HepG2 (cell line): ENCODE data around the gene ZSCAN31. TPM values are rescaled to one million over a fixed set of nuclear protein-coding genes. Genes with fewer than 3 reads are reported as not detected.

ENCODE experiments used
- ATAC-seq: fragments of 200-7000 bp; cut with Tn5 transposase; 3 replicates; pipeline ENCODE4 v1.9.1; 2020; ENCODE audit warnings: mild to moderate bottlenecking, moderate library complexity
- BruUV-seq: library from RNA; stranded (reverse); fragments of 400-500 nt; replicated peaks from 2 replicates; lab custom pipeline; 2021; lab: Mats Ljungman, UMichigan
- CTCF ChIA-PET: fragments of 300-600 bp; formaldehyde crosslinking; extraction: SDS; loops from one replicate; lab custom pipeline; 2021; ENCODE audit warnings: low total read pairs, inconsistent platforms, low intra/inter-chr PET ratio; lab: Yijun Ruan, JAX
- POLR2A ChIA-PET: fragments of 350-600 bp; sonication (Branson Sonifier 250); formaldehyde crosslinking; loops from one replicate; lab custom pipeline; 2020; ENCODE audit warnings: antibody characterized with exemption, inconsistent platforms; lab: Yijun Ruan, JAX
- DNase-seq: peaks from one replicate; pipeline ENCODE4 v3.0.0-alpha.2; 2015; ENCODE audit warnings: low spot score
- FAIRE-seq: peaks from 3 replicates; lab custom pipeline; 2011; peaks lifted over from hg19 to GRCh38; lab: Jason Lieb, UNC
- H2AFZ ChIP-seq: one replicate; pipeline ENCODE4 v1.6.1; 2011; ENCODE audit warnings: low read length, inconsistent platforms
- H3K27ac ChIP-seq: fragments of 300-600 bp; 3 replicates; pipeline ENCODE4 v1.8.0; 2011; ENCODE audit warnings: mixed run types, mild to moderate bottlenecking, mixed read lengths, low read length, inconsistent platforms; ENCODE audit not compliant: insufficient read depth; ENCODE audit errors: extremely low read length
- H3K27me3 ChIP-seq, 2 experiments: fragments of 200-600 bp in 1 of 2; 2 replicates in 1 of 2; 3 replicates in 1 of 2; pipeline versions ENCODE4 v1.6.0 to v1.8.0; 2011; ENCODE audit warnings: low read length in 2 of 2, mild to moderate bottlenecking in 2 of 2, moderate library complexity in 2 of 2, inconsistent platforms in 1 of 2; ENCODE audit not compliant: insufficient read depth in 2 of 2, control insufficient read depth in 1 of 2
- H3K36me3 ChIP-seq, 2 experiments: fragments of 200-600 bp in 1 of 2; replicated peaks in 1 of 2; 2 replicates in 1 of 2; 3 replicates in 1 of 2; pipeline versions ENCODE4 v1.5.1 to v1.8.0; 2011; ENCODE audit warnings: low read length in 2 of 2, inconsistent platforms in 1 of 2; ENCODE audit not compliant: insufficient read depth in 2 of 2, control insufficient read depth in 1 of 2
- H3K4me1 ChIP-seq: 2 replicates; pipeline ENCODE4 v1.5.1; 2012; ENCODE audit warnings: low read length, inconsistent platforms; ENCODE audit not compliant: insufficient read depth
- H3K4me2 ChIP-seq: 2 replicates; pipeline ENCODE4 v1.6.0; 2011; ENCODE audit warnings: low read depth, low read length, inconsistent platforms
- H3K4me3 ChIP-seq, 3 experiments: fragments of 200-600 bp in 1 of 3; sonication (generic), shearing (Covaris generic) in 1 of 3; replicated peaks in 1 of 3; 2 replicates each; pipeline ENCODE4 v1.5.1; 2011 to 2016; ENCODE audit warnings: low read length in 3 of 3, inconsistent platforms in 2 of 3, low read depth in 2 of 3, mild to moderate bottlenecking in 2 of 3, control low read depth in 1 of 3, mixed read lengths in 1 of 3; ENCODE audit not compliant: insufficient read depth in 1 of 3
- H3K79me2 ChIP-seq: one replicate; pipeline ENCODE4 v1.6.1; 2011; ENCODE audit warnings: low read length, inconsistent platforms; ENCODE audit not compliant: insufficient read depth
- H3K9ac ChIP-seq: 2 replicates; pipeline ENCODE4 v1.6.0; 2011; ENCODE audit warnings: mild to moderate bottlenecking, low read depth, low read length, inconsistent platforms; ENCODE audit not compliant: insufficient read depth
- H3K9me3 ChIP-seq: 2 replicates; pipeline ENCODE4 v1.5.1; 2012; ENCODE audit warnings: mild to moderate bottlenecking, low read length
- H4K20me1 ChIP-seq: 2 replicates; pipeline ENCODE4 v1.6.0; 2011; ENCODE audit warnings: inconsistent platforms, mild to moderate bottlenecking, low read length, moderate library complexity; ENCODE audit not compliant: insufficient read depth
- FOXK1 ChIP-seq: sonication (generic); formaldehyde crosslinking; IDR thresholded peaks from 2 replicates; pipeline ENCODE4 v1.4.0; 2020; ENCODE audit warnings: low read depth, missing genetic modification reagents, borderline replicate concordance
- HOMEZ ChIP-seq: IDR thresholded peaks from 2 replicates; pipeline ENCODE4 v1.6.1; 2016; ENCODE audit warnings: low read depth
- PHB2 ChIP-seq: fragments of 450-650 bp; IDR thresholded peaks from 2 replicates; pipeline ENCODE4 v1.6.1; 2018; ENCODE audit not compliant: partially characterized antibody
- PHF20 ChIP-seq: sonication (generic); formaldehyde crosslinking; IDR thresholded peaks from 2 replicates; pipeline ENCODE4 v1.5.0; 2020; ENCODE audit warnings: mild to moderate bottlenecking, missing genetic modification reagents
- POGK ChIP-seq: sonication (generic); formaldehyde crosslinking; conservative IDR thresholded peaks from 2 replicates; pipeline ENCODE4 v1.8.0; 2022; ENCODE audit warnings: mild to moderate bottlenecking, moderate library complexity, missing genetic modification reagents
- SP1 ChIP-seq, 2 experiments: fragments of 450-650 bp in 1 of 2; sonication (generic) in 1 of 2; formaldehyde crosslinking in 1 of 2; IDR thresholded peaks; 2 replicates each; pipeline versions ENCODE4 v1.4.0 to v1.6.1; 2016 to 2020; ENCODE audit warnings: missing genetic modification reagents in 1 of 2
- ZBTB8A ChIP-seq: sonication (generic); formaldehyde crosslinking; IDR thresholded peaks from 2 replicates; pipeline ENCODE4 v1.4.0; 2020; ENCODE audit warnings: mild to moderate bottlenecking, low read depth, missing genetic modification reagents, borderline replicate concordance
- WGBS: methylation state at CpG from one replicate; pipeline ENCODE4 v1.1.6; 2017; ENCODE audit warnings: low lambda C conversion rate; 5-methylcytosine and 5-hydroxymethylcytosine counted together
- in situ Hi-C: cut with HindIII; loops from 2 replicates; pipeline ENCODE4 v1.10.0; 2017; ENCODE audit warnings: low pct_unique_long_range_greater_than_20kb; ENCODE audit not compliant: extremely low pct_ligation_motif_present
- intact Hi-C: fragments of 100-400 bp; cut with micrococcal nuclease; formaldehyde crosslinking; loops from one replicate; pipeline ENCODE4 v1.10.0; 2022; ENCODE audit not compliant: unreplicated experiment
- polyA plus RNA-seq, 8 experiments: library from polyadenylated mRNA; depleted of rRNA in 3 of 8; stranded (reverse) in 7 of 8; unstranded in 1 of 8; fragments of >200 nt; fragmentation: Illumina TruSeq in 4 of 8; extraction: Trizol in 4 of 8; gene quantifications; 2 replicates each; pipeline versions ENCODE4 v1.2.1 to v1.2.3, GENCODE V29; 2011 to 2016; ENCODE audit warnings: low read depth in 4 of 8, missing spikeins in 1 of 8, mixed read lengths in 1 of 8; ENCODE audit not compliant: insufficient read depth in 1 of 8
- total RNA-seq, 5 experiments: library from RNA; depleted of rRNA; stranded (reverse); fragments of >200 nt; fragmentation: Illumina TruSeq; extraction: Trizol; gene quantifications; 2 replicates each; pipeline ENCODE4 v1.2.3, GENCODE V29; 2016; ENCODE audit warnings: low read depth in 1 of 5

Gene ZSCAN31
- total and polyA plus RNA-seq, 2 of the 13 experiments (the other 11 are each of a cell fraction or from before 2014, with no cell fraction given), result 5.3 to 6.2 TPM

- no TSS peak for BruUV-seq
- Histone ChIP-seq H4K20me1 (no peaks in the 10 kb centered on the region), H3K36me3 (no peaks in the 10 kb centered on the region), H3K9ac (no peak overlapping the region), H3K4me3 (no peak overlapping the region)
- ATAC-seq (no peak), FAIRE-seq (no peak), DNase-seq (no peak)
- POLR2A ChIA-PET, result no interaction called here
- no peak for TF ChIP-seq SP1 (IDR thresholded peaks at IDR 0.05)
- no peak for TF ChIP-seq SP1 (CRISPR knock-in tag; IDR thresholded peaks at IDR 0.05)
- no peak for TF ChIP-seq FOXK1
- TF ChIP-seq ZBTB8A (CRISPR knock-in tag), result no peak
- TF ChIP-seq PHB2, result no peak
- TF ChIP-seq POGK (CRISPR knock-in tag), result no peak
- TF ChIP-seq PHF20 (CRISPR knock-in tag), result no peak
- TF ChIP-seq HOMEZ, result no peak
- TF ChIP-seq, all 625 proteins: peak for 0
- intact Hi-C loops, result no loop called here
- no peaks in the 10 kb centered on the region for H3K79me2 ChIP-seq
- peaks cover 15% of the 10 kb centered on the region for H3K4me1 ChIP-seq
- no peak overlapping the region for H3K4me2 ChIP-seq
- H2AFZ ChIP-seq, result no peak overlapping the region
- 58% methylated on average over 3 of the region's 3 CpGs for WGBS
- no peak overlapping the region for H3K27ac ChIP-seq
- peaks cover 1% of the 10 kb centered on the region; the same call in 1 of the 2 replicates for H3K9me3 ChIP-seq
- CTCF ChIA-PET, result no interaction called here
- in situ Hi-C loops, result no loop called here
- no peaks in the 10 kb centered on the region for H3K27me3 ChIP-seq
Observed at GRCh38 chr6:28315628-28316027, 20.3 kb downstream of the ZSCAN31 start.
